Mucosa of rectum (tissue), 2 donors: ENCODE results near the gene PLXNB2.

Experiments used
- H3K27ac ChIP-seq, 2 donors: one replicate each; pipeline ENCODE4 v1.7.0; 2013; ENCODE audit warnings: inconsistent platforms in 2 of 2, low read depth in 2 of 2, low read length in 2 of 2
- H3K27me3 ChIP-seq, 2 donors: one replicate each; pipeline ENCODE4 v1.7.0; 2013; ENCODE audit warnings: low read length in 2 of 2; ENCODE audit not compliant: control insufficient read depth in 2 of 2, insufficient read depth in 2 of 2
- H3K36me3 ChIP-seq, 2 donors: one replicate each; pipeline ENCODE4 v1.7.0; 2013; ENCODE audit warnings: low read length in 2 of 2; ENCODE audit not compliant: control insufficient read depth in 2 of 2, insufficient read depth in 2 of 2
- H3K4me1 ChIP-seq, 2 donors: one replicate each; pipeline ENCODE4 v1.7.0; 2013; ENCODE audit warnings: low read length in 2 of 2, mild to moderate bottlenecking in 1 of 2; ENCODE audit not compliant: control insufficient read depth in 2 of 2, insufficient read depth in 2 of 2
- H3K4me3 ChIP-seq, 2 donors: one replicate each; pipeline ENCODE4 v1.7.0; 2013; ENCODE audit warnings: low read length in 2 of 2
- H3K9ac ChIP-seq, 2 donors: one replicate each; pipeline ENCODE4 v1.7.0; 2013; ENCODE audit warnings: low read length in 2 of 2, low read depth in 1 of 2, mild to moderate bottlenecking in 1 of 2
- H3K9me3 ChIP-seq, 2 donors: one replicate each; pipeline ENCODE4 v1.7.0; 2013; ENCODE audit warnings: low read length in 2 of 2; ENCODE audit not compliant: control insufficient read depth in 2 of 2
- donor health status: healthy.
- donor health status: Normal muscosa, but diverticular disease.

Gene PLXNB2

GRCh38 chr22:50253046-50253915, 54.2 kb downstream of the PLXNB2 start:
- Histone ChIP-seq H3K4me3 (no peak overlapping the region), H3K9me3 (no peaks in the 10 kb centered on the region), H3K27ac (no peak overlapping the region), H3K36me3 (peaks cover 0 to 3% of the 10 kb centered on the region in 2 donors), H3K27me3 (peaks cover 2 to 3% of the 10 kb centered on the region in 2 donors), H3K9ac (no peak overlapping the region), H3K4me1 (peaks cover 20 to 23% of the 10 kb centered on the region in 2 donors)

- peak overlapping the region; percentile 79 to 87 for H3K4me3 ChIP-seq
- peak overlapping the region in 1 of 2 donors; percentile 38 for H3K27ac ChIP-seq
- peaks cover 0 to 9% of the 10 kb centered on the region in 2 donors for H3K36me3 ChIP-seq
- H3K9me3 ChIP-seq: no peaks in the 10 kb centered on the region
- H3K4me1 ChIP-seq: peaks cover 26% of the 10 kb centered on the region in 2 donors
- H3K27me3 ChIP-seq: peaks cover 0 to 2% of the 10 kb centered on the region in 2 donors
- H3K9ac ChIP-seq: no peak overlapping the region
These were observed 55.1 kb downstream of the PLXNB2 start for GRCh38 chr22:50252082-50253045.

- H3K9me3 ChIP-seq: no peaks in the 10 kb centered on the region
- H3K27me3 ChIP-seq: no peaks in the 10 kb centered on the region
- peak overlapping the region; percentile 79 to 87 for H3K4me3 ChIP-seq
- peak overlapping the region in 1 of 2 donors; percentile 79 for H3K27ac ChIP-seq
- peaks cover 0 to 16% of the 10 kb centered on the region in 2 donors for H3K36me3 ChIP-seq
- H3K9ac ChIP-seq: peak overlapping the region; percentile 24 to 78
- H3K4me1 ChIP-seq: peaks cover 26% of the 10 kb centered on the region in 2 donors
These were observed 55.9 kb downstream of the PLXNB2 start for GRCh38 chr22:50251477-50252081.

GRCh38 chr22:50250555-50251476, 56.6 kb downstream of the PLXNB2 start, which contains the start of gene HDAC10:
Gene HDAC10 (minus strand): TSS chr22:50251265. CDS start chr22:50251032, 233 bp downstream.
- Histone ChIP-seq H3K36me3 (peaks cover 6 to 24% of the 10 kb centered on the region in 2 donors), H3K4me1 (peaks cover 29 to 30% of the 10 kb centered on the region in 2 donors), H3K27me3 (no peaks in the 10 kb centered on the region), H3K9ac (peak within 1 kb of the TSS; percentile 78 to 79), H3K27ac (peak within 1 kb of the TSS; percentile 49 to 79), H3K4me3 (peak within 1 kb of the TSS; percentile 79 to 87), H3K9me3 (no peaks in the 10 kb centered on the region)

- no peaks in the 10 kb centered on the region for H3K27me3 ChIP-seq
- peak overlapping the region in 1 of 2 donors; percentile 79 for H3K27ac ChIP-seq
- H3K4me3 ChIP-seq: peak overlapping the region; percentile 79 to 87
- peaks cover 34 to 35% of the 10 kb centered on the region in 2 donors for H3K4me1 ChIP-seq
- peaks cover 6 to 24% of the 10 kb centered on the region in 2 donors for H3K36me3 ChIP-seq
- peak overlapping the region; percentile 78 to 79 for H3K9ac ChIP-seq
- no peaks in the 10 kb centered on the region for H3K9me3 ChIP-seq
These were observed 57.2 kb downstream of the PLXNB2 start for GRCh38 chr22:50250249-50250554.

GRCh38 chr22:50249341-50250248, 57.9 kb downstream of the PLXNB2 start:
- Histone ChIP-seq H3K9ac (peak overlapping the region; percentile 3 to 78), H3K4me3 (peak overlapping the region; percentile 79 to 87), H3K36me3 (peaks cover 6 to 24% of the 10 kb centered on the region in 2 donors), H3K27ac (no peak overlapping the region), H3K27me3 (no peaks in the 10 kb centered on the region), H3K9me3 (no peaks in the 10 kb centered on the region), H3K4me1 (peaks cover 34 to 35% of the 10 kb centered on the region in 2 donors)

- Histone ChIP-seq H3K36me3 (peaks cover 6 to 24% of the 10 kb centered on the region in 2 donors), H3K9me3 (no peaks in the 10 kb centered on the region), H3K9ac (no peak overlapping the region), H3K4me1 (peaks cover 43 to 45% of the 10 kb centered on the region in 2 donors), H3K4me3 (no peak overlapping the region), H3K27ac (no peak overlapping the region), H3K27me3 (no peaks in the 10 kb centered on the region)
These were observed 59.0 kb downstream of the PLXNB2 start for GRCh38 chr22:50248196-50249081.

GRCh38 chr22:50247748-50248147, 59.7 kb downstream of the PLXNB2 start:
- H3K9ac ChIP-seq: no peak overlapping the region
- no peaks in the 10 kb centered on the region for H3K9me3 ChIP-seq
- no peak overlapping the region for H3K4me3 ChIP-seq
- H3K27ac ChIP-seq: no peak overlapping the region
- no peaks in the 10 kb centered on the region for H3K27me3 ChIP-seq
- H3K4me1 ChIP-seq: peaks cover 46 to 47% of the 10 kb centered on the region in 2 donors
- peaks cover 6 to 24% of the 10 kb centered on the region in 2 donors for H3K36me3 ChIP-seq
